OCI-LY7 (cell line): ENCODE data around the gene ISM1. TPM values are rescaled to one million over a fixed set of nuclear protein-coding genes. Genes with fewer than 3 reads are reported as not detected.

ENCODE experiments used
- BruUV-seq: library from RNA; stranded (reverse); fragments of 400-500 nt; replicated peaks from 2 replicates; lab custom pipeline; 2021; lab: Mats Ljungman, UMichigan
- CTCF ChIA-PET: fragments of 300-600 bp; sonication (Branson Sonifier 250); formaldehyde crosslinking; loops from one replicate; lab custom pipeline; 2022; ENCODE audit warnings: antibody characterized with exemption; ENCODE audit not compliant: unreplicated experiment; lab: Charles Lee
- POLR2A ChIA-PET: fragments of 300-600 bp; sonication (Branson Sonifier 250); formaldehyde crosslinking; loops from one replicate; lab custom pipeline; 2022; ENCODE audit warnings: antibody characterized with exemption; lab: Charles Lee
- DNase-seq: peaks from one replicate; pipeline ENCODE4 v3.0.0-alpha.2; 2015; ENCODE audit warnings: low spot score
- H2AFZ ChIP-seq: fragments of 200-600 bp; sonication (generic), shearing (Covaris generic); 2 replicates; pipeline ENCODE4 v1.6.1; 2014; ENCODE audit warnings: mild to moderate bottlenecking, antibody characterized with exemption, low read length, moderate library complexity
- H3K27ac ChIP-seq: fragments of 200-600 bp; sonication (generic); 2 replicates; pipeline ENCODE4 v1.5.1; 2014; ENCODE audit warnings: mixed run types, low read depth, mild to moderate bottlenecking, moderate library complexity, low read length, inconsistent platforms; ENCODE audit not compliant: poor library complexity, severe bottlenecking
- H3K36me3 ChIP-seq: fragments of 200-600 bp; sonication (generic); 2 replicates; pipeline ENCODE4 v1.6.1; 2014; ENCODE audit warnings: mild to moderate bottlenecking, antibody characterized with exemption, low read length, moderate library complexity, mixed read lengths; ENCODE audit not compliant: insufficient read depth
- H3K4me1 ChIP-seq: fragments of 200-600 bp; sonication (generic); 2 replicates; pipeline ENCODE4 v1.5.1; 2014; ENCODE audit warnings: mild to moderate bottlenecking, low read length; ENCODE audit not compliant: insufficient read depth, poor library complexity, severe bottlenecking
- H3K4me2 ChIP-seq: fragments of 200-600 bp; sonication (generic); 2 replicates; pipeline ENCODE4 v1.6.1; 2014; ENCODE audit warnings: mild to moderate bottlenecking, low read length
- H3K4me3 ChIP-seq: fragments of 200-600 bp; sonication (generic); 2 replicates; pipeline ENCODE4 v1.5.1; 2014; ENCODE audit warnings: mild to moderate bottlenecking, low read depth, low read length; ENCODE audit not compliant: poor library complexity, severe bottlenecking
- H3K79me2 ChIP-seq: fragments of 200-600 bp; sonication (generic); 2 replicates; pipeline ENCODE4 v1.6.1; 2016; ENCODE audit warnings: low read depth, mild to moderate bottlenecking, low read length, moderate library complexity, mixed read lengths; ENCODE audit not compliant: insufficient read depth
- H3K9me2 ChIP-seq: fragments of 200-600 bp; sonication (generic); 2 replicates; pipeline ENCODE4 v1.6.1; 2016; ENCODE audit warnings: mild to moderate bottlenecking, low read length, mixed read lengths; ENCODE audit not compliant: insufficient read depth
- H3K9me3 ChIP-seq: fragments of 200-600 bp; sonication (generic); 2 replicates; pipeline ENCODE4 v1.6.1; 2014; ENCODE audit warnings: mild to moderate bottlenecking, mixed run types, low read length, mixed read lengths
- H4K20me1 ChIP-seq: fragments of 200-600 bp; sonication (generic); 2 replicates; pipeline ENCODE4 v1.6.1; 2014; ENCODE audit warnings: mild to moderate bottlenecking, antibody characterized with exemption, low read length, moderate library complexity, mixed read lengths; ENCODE audit not compliant: insufficient read depth
- EZH2phosphoT487 ChIP-seq: fragments of 200-600 bp; sonication (generic); IDR thresholded peaks from 2 replicates; pipeline ENCODE4 v1.6.1; 2018; ENCODE audit warnings: low read depth, borderline replicate concordance, mild to moderate bottlenecking, mixed run types, antibody characterized with exemption, low read length, moderate library complexity, mixed read lengths
- intact Hi-C: fragments of 100-400 bp; cut with micrococcal nuclease; formaldehyde crosslinking; loops from one replicate; pipeline ENCODE4 v1.10.0; 2022; ENCODE audit not compliant: unreplicated experiment
- total RNA-seq, 2 experiments: library from RNA; depleted of rRNA in 1 of 2; stranded (reverse); fragments of >200 nt in 1 of 2; shearing (Covaris generic) in 1 of 2; gene quantifications; 2 replicates each; pipeline ENCODE4 v1.2.3, GENCODE V29; 2014 to 2022
- TF ChIP-seq, protein P1 (sequence below): fragments of 200-600 bp; sonication (generic); conservative IDR thresholded peaks from 2 replicates; pipeline ENCODE4 v1.5.1; 2014; ENCODE audit warnings: mild to moderate bottlenecking, antibody characterized with exemption, low read length, moderate library complexity, mixed read lengths

The ISM1 gene
- total RNA-seq, 2 experiments from 2014 or later = not detected

- POLR2A ChIA-PET = no interaction called here
- TF ChIP-seq, protein P1, sequence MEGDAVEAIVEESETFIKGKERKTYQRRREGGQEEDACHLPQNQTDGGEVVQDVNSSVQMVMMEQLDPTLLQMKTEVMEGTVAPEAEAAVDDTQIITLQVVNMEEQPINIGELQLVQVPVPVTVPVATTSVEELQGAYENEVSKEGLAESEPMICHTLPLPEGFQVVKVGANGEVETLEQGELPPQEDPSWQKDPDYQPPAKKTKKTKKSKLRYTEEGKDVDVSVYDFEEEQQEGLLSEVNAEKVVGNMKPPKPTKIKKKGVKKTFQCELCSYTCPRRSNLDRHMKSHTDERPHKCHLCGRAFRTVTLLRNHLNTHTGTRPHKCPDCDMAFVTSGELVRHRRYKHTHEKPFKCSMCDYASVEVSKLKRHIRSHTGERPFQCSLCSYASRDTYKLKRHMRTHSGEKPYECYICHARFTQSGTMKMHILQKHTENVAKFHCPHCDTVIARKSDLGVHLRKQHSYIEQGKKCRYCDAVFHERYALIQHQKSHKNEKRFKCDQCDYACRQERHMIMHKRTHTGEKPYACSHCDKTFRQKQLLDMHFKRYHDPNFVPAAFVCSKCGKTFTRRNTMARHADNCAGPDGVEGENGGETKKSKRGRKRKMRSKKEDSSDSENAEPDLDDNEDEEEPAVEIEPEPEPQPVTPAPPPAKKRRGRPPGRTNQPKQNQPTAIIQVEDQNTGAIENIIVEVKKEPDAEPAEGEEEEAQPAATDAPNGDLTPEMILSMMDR = no peak
- TF ChIP-seq EZH2phosphoT487 = no peak
- Histone ChIP-seq H2AFZ (no peak overlapping the region), H3K79me2 (no peaks in the 10 kb centered on the region), H3K36me3 (no peaks in the 10 kb centered on the region), H4K20me1 (no peaks in the 10 kb centered on the region), H3K4me1 (no peaks in the 10 kb centered on the region), H3K9me3 (no peaks in the 10 kb centered on the region), H3K9me2 (no peaks in the 10 kb centered on the region), H3K4me3 (no peak overlapping the region), H3K27ac (no peak overlapping the region), H3K4me2 (no peak overlapping the region)
- intact Hi-C loops = no loop called here
- CTCF ChIA-PET = no interaction called here
- BruUV-seq = no TSS peak
- DNase-seq = no peak
These were observed 73.4 kb downstream of the ISM1 start for GRCh38 chr20:13294522-13294921.

DNA sequence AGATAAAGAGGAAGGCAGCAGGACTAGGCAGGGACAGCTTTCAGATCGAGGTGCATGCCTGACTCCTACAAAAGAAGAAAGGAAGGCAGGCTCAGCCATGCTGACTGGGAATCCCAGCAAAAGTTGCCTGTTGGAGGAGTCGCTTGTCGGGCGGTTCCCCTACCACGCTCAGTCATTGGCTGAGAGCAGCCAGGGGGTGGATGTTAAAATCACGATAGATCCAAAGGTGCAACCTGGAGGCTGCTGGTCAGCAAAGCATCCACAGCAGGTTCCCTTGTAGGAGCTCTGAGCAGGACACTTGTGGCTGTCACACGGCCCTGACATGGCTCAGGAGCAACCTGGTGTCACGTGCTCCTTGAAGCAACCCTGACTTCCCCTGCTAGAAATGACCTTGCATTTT lies 74.6 kb downstream of the ISM1 start:
- no TSS peak for BruUV-seq
- no peak overlapping the region for H3K4me2 ChIP-seq
- H3K9me2 ChIP-seq = no peaks in the 10 kb centered on the region
- CTCF ChIA-PET = no interaction called here
- H3K4me3 ChIP-seq = no peak overlapping the region
- no peaks in the 10 kb centered on the region for H3K4me1 ChIP-seq
- no peaks in the 10 kb centered on the region for H3K36me3 ChIP-seq
- intact Hi-C loops = no loop called here
- DNase-seq = no peak
- TF ChIP-seq, protein P1 = no peak
- no peak for TF ChIP-seq EZH2phosphoT487
- H4K20me1 ChIP-seq = no peaks in the 10 kb centered on the region
- no peak overlapping the region for H2AFZ ChIP-seq
- no peaks in the 10 kb centered on the region for H3K9me3 ChIP-seq
- no peak overlapping the region for H3K27ac ChIP-seq
- POLR2A ChIA-PET = no interaction called here
- no peaks in the 10 kb centered on the region for H3K79me2 ChIP-seq

GRCh38 chr20:13296070-13296469 lies 75.0 kb downstream of the ISM1 start:
- no TSS peak for BruUV-seq
- H3K79me2 ChIP-seq = no peaks in the 10 kb centered on the region

More at GRCh38 chr20:13296070-13296469, 75.0 kb downstream of the ISM1 start:
- no peak for TF ChIP-seq EZH2phosphoT487
- TF ChIP-seq, protein P1 = no peak
- intact Hi-C loops = no loop called here
- no peak overlapping the region for H3K4me3 ChIP-seq
- H3K27ac ChIP-seq = no peak overlapping the region
- no peak for DNase-seq
- H3K36me3 ChIP-seq = no peaks in the 10 kb centered on the region
- no peaks in the 10 kb centered on the region for H4K20me1 ChIP-seq
- no peak overlapping the region for H3K4me2 ChIP-seq
- no peaks in the 10 kb centered on the region for H3K9me2 ChIP-seq
- H2AFZ ChIP-seq = no peak overlapping the region
- no peaks in the 10 kb centered on the region for H3K9me3 ChIP-seq
- ChIA-PET POLR2A (no interaction called here), CTCF (no interaction called here)
- no peaks in the 10 kb centered on the region for H3K4me1 ChIP-seq
